Measurements from ENCODE around the gene STAB1. TPM values are rescaled to one million over a fixed set of nuclear protein-coding genes. Genes with fewer than 3 reads are reported as not detected.

STAB1 gene
- total and polyA plus RNA-seq, 7 donors: 15.9 to 47.5 (median 29.0) TPM

DNA sequence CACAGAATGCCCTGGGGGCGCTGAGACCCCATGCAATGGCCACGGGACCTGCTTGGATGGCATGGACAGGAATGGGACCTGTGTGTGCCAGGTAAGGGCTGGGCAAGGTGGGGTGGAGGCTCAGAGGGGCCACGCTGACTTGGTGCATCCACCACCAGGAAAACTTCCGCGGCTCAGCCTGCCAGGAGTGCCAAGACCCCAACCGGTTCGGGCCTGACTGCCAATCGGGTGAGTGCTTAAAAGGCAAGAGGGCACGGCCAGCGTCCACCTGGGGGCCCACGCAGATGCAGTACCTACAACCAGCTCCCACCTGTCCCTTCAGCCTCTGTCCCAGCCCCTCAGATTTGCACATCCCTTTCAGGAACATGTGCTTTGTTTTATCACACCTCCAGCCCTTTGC, 6.9 kb downstream of the STAB1 start:
- intact Hi-C loops (cut with DNase I): no loop called here
- TF ChIP-seq, protein P1, sequence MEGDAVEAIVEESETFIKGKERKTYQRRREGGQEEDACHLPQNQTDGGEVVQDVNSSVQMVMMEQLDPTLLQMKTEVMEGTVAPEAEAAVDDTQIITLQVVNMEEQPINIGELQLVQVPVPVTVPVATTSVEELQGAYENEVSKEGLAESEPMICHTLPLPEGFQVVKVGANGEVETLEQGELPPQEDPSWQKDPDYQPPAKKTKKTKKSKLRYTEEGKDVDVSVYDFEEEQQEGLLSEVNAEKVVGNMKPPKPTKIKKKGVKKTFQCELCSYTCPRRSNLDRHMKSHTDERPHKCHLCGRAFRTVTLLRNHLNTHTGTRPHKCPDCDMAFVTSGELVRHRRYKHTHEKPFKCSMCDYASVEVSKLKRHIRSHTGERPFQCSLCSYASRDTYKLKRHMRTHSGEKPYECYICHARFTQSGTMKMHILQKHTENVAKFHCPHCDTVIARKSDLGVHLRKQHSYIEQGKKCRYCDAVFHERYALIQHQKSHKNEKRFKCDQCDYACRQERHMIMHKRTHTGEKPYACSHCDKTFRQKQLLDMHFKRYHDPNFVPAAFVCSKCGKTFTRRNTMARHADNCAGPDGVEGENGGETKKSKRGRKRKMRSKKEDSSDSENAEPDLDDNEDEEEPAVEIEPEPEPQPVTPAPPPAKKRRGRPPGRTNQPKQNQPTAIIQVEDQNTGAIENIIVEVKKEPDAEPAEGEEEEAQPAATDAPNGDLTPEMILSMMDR (IDR thresholded peaks at IDR 0.05): no peak
- H3K36me3 ChIP-seq (ENCODE audit: insufficient read depth in 1 of 2, low read depth in 1 of 2): no peaks in the 10 kb centered on the region
- ATAC-seq (no peak), DNase-seq (no peak)
- H3K27ac ChIP-seq: no peak overlapping the region
- H3K27me3 ChIP-seq (ENCODE audit: insufficient read depth in 3 of 3, low read length in 2 of 3): no peaks in the 10 kb centered on the region
- WGBS, 3 donors: 85 to 87% (median 86%) methylated on average over 11 of the region's 11 CpGs
- H3K4me3 ChIP-seq: no peak overlapping the region
- H3K9me3 ChIP-seq: no peaks in the 10 kb centered on the region
- H3K4me1 ChIP-seq: no peaks in the 10 kb centered on the region

DNA sequence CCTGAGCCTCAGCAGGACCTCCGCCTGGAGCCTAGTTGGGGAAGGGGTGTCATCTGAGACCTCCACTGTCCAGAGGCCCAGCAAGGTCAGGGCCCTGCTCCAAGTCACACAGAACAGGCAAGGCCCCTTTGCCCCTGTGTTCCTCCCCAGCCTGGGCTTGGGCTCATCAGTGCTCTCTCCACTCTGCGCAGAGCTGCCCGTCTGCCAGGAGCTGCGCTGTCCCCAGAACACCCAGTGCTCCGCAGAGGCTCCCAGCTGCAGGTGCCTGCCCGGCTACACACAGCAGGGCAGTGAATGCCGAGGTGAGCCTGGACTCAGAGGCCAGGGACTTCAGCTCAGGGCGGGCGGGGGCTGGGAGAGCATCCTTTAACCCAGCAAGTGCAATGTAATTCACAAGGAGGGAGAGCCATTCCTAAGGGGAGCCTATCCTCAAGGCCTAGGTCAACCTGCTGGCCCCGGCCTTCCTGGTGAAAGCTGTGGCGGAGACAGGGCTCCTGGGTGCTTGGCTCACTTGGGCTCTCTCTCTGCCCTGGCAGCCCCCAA, 7.7 kb downstream of the STAB1 start:
- H3K9me3 ChIP-seq: no peaks in the 10 kb centered on the region
- H3K27me3 ChIP-seq (ENCODE audit: insufficient read depth in 3 of 3, low read length in 2 of 3): no peaks in the 10 kb centered on the region
- no peak overlapping the region for H3K4me3 ChIP-seq
- H3K27ac ChIP-seq: no peak overlapping the region
- TF ChIP-seq, protein P1 (IDR thresholded peaks at IDR 0.05): no peak
- DNase-seq (no peak), ATAC-seq (no peak)
- H3K4me1 ChIP-seq: no peaks in the 10 kb centered on the region
- intact Hi-C loops (cut with DNase I): no loop called here
- no peaks in the 10 kb centered on the region for H3K36me3 ChIP-seq (ENCODE audit: insufficient read depth in 1 of 2, low read depth in 1 of 2)
- 94 to 97% (median 94%) methylated on average over 11 of the region's 11 CpGs for WGBS, 3 donors

DNA sequence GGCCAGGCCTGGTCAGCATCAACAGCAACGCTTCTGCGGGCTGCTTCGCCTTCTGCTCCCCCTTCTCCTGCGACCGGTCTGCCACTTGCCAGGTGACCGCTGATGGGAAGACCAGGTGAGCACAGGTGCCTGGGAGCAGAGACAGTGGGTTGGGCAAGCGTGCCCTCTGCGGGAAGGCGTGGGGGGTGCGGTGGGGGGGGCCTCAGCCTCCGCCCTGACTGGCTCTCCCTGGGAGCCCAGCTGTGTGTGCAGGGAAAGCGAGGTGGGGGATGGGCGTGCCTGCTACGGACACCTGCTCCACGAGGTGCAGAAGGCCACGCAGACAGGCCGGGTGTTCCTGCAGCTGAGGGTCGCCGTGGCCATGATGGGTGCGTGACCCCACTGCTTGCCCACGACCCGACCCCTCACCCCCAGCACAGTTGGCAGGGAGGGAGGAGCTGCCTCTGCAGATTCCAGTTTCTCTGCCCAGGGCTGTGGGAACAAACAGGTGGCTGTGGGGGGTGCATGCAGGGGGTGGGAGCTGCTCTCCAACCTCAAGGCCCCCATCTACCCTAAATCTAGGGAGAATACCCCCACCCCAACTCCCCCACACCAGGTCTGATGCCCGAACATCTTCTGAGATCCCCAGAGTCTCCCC, 8.8 kb downstream of the STAB1 start:
- no peaks in the 10 kb centered on the region for H3K4me1 ChIP-seq
- intact Hi-C loops (cut with DNase I): no loop called here
- no peaks in the 10 kb centered on the region for H3K27me3 ChIP-seq (ENCODE audit: insufficient read depth in 3 of 3, low read length in 2 of 3)
- TF ChIP-seq, protein P1 (IDR thresholded peaks at IDR 0.05): no peak
- ATAC-seq (no peak), DNase-seq (no peak)
- no peak overlapping the region for H3K4me3 ChIP-seq
- no peak overlapping the region for H3K27ac ChIP-seq
- 51 to 65% (median 63%) methylated on average over 23 of the region's 23 CpGs for WGBS, 3 donors
- no peaks in the 10 kb centered on the region for H3K9me3 ChIP-seq
- H3K36me3 ChIP-seq (ENCODE audit: insufficient read depth in 1 of 2, low read depth in 1 of 2): no peaks in the 10 kb centered on the region

DNA sequence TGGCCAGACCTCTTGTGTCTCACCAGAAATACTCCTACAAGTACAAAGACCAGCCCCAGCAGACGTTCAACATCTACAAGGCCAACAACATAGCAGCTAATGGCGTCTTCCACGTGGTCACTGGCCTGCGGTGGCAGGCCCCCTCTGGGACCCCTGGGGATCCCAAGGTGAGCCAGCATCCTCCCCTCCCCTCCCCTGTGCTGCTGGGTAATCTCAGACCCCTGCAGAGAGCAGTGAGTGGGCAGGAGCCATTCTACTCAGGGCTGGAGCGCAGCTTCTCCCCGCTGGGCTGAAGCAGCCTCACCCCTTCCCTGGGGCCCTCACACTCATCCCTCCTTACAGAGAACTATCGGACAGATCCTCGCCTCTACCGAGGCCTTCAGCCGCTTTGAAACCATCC, 9.8 kb downstream of the STAB1 start:
- H3K36me3 ChIP-seq (ENCODE audit: insufficient read depth in 1 of 2, low read depth in 1 of 2): no peaks in the 10 kb centered on the region
- H3K27ac ChIP-seq: no peak overlapping the region
- no peaks in the 10 kb centered on the region for H3K9me3 ChIP-seq
- no peak overlapping the region for H3K4me3 ChIP-seq
- TF ChIP-seq, protein P1 (IDR thresholded peaks at IDR 0.05): no peak
- H3K27me3 ChIP-seq (ENCODE audit: insufficient read depth in 3 of 3, low read length in 2 of 3): no peaks in the 10 kb centered on the region
- no peaks in the 10 kb centered on the region for H3K4me1 ChIP-seq
- DNase-seq: no peak
- 84 to 86% (median 86%) methylated on average over 10 of the region's 10 CpGs for WGBS, 3 donors
- intact Hi-C loops (cut with DNase I): no loop called here
- ATAC-seq: no peak

Data from psoas muscle (tissue), 8 donors.